ENCODE results near the gene TMEM242. TPM values are rescaled to one million over a fixed set of nuclear protein-coding genes. Genes with fewer than 3 reads are reported as not detected.
"Not testable (repeated sequence)": the region's sequence is repeated elsewhere in the genome, so short reads cannot be mapped to it uniquely, and the experiment has no call there.

TMEM242 gene
- total and polyA plus RNA-seq, 2 of the 8 experiments (the other 6 are each of a cell fraction or from before 2014, with no cell fraction given): 2.4 to 9.0 TPM

- not testable (repeated sequence) for H3K4me3 ChIP-seq (ENCODE audit: extremely low read depth in 1 of 4, insufficient read depth in 2 of 4, low read depth in 3 of 4, low read length in 4 of 4)
These were observed 12.6 kb downstream of the TMEM242 start for GRCh38 chr6:157310693-157311092.

More at GRCh38 chr6:157310693-157311092, 12.6 kb downstream of the TMEM242 start:
- H3K27ac ChIP-seq (ENCODE audit: low read depth, low read length); CTCF ChIA-PET (ENCODE audit: partially characterized antibody); H2BK12ac ChIP-seq (ENCODE audit: low read depth, low read length); H2BK120ac ChIP-seq (replicated peaks; ENCODE audit: low read depth, low read length); H4K8ac ChIP-seq (ENCODE audit: extremely low read depth, insufficient read depth, low read length); H4K91ac ChIP-seq (replicated peaks; ENCODE audit: insufficient read length, low read length); POLR2A ChIA-PET (ENCODE audit: partially characterized antibody); H4K20me1 ChIP-seq (replicated peaks in 1 of 2; ENCODE audit: control insufficient read depth in 1 of 2, insufficient read depth in 2 of 2, low read length in 2 of 2); H3K9me3 ChIP-seq (ENCODE audit: insufficient read depth in 2 of 2, low read depth in 1 of 2, low read length in 1 of 2); H3K23me2 ChIP-seq (ENCODE audit: low read depth, low read length); H2BK20ac ChIP-seq (ENCODE audit: low read length); H3K27me3 ChIP-seq (replicated peaks in 1 of 4; ENCODE audit: control insufficient read depth in 3 of 4, extremely low read depth in 1 of 4, insufficient read depth in 3 of 4, low read length in 3 of 4); H3K79me1 ChIP-seq (ENCODE audit: low read depth, low read length); H2BK15ac ChIP-seq (ENCODE audit: low read length); H3K4ac ChIP-seq (replicated peaks; ENCODE audit: insufficient read length, low read depth, low read length); H3K14ac ChIP-seq (ENCODE audit: insufficient read length); H2BK5ac ChIP-seq (ENCODE audit: low read depth, low read length); H3K4me1 ChIP-seq (replicated peaks in 1 of 4; ENCODE audit: control insufficient read depth in 3 of 4, insufficient read depth in 4 of 4, low read length in 3 of 4); DNase-seq (ENCODE audit: low read depth in 1 of 2, low spot score in 2 of 2); H4K5ac ChIP-seq (ENCODE audit: insufficient read length, low read depth, low read length); H3K9ac ChIP-seq (replicated peaks in 1 of 4; ENCODE audit: extremely low read depth in 1 of 4, low read depth in 3 of 4, low read length in 3 of 4); FAIRE-seq; H3K4me2 ChIP-seq (ENCODE audit: insufficient read depth in 1 of 2, low read depth in 2 of 2, low read length in 2 of 2); H2AK5ac ChIP-seq (ENCODE audit: low read depth, low read length); H3K79me2 ChIP-seq (ENCODE audit: control insufficient read depth in 1 of 2, insufficient read depth in 2 of 2, low read length in 2 of 2); H3K56ac ChIP-seq (replicated peaks; ENCODE audit: insufficient read length, low read depth, low read length); H2AFZ ChIP-seq (ENCODE audit: low read length); H3K23ac ChIP-seq (ENCODE audit: insufficient read length); H3K18ac ChIP-seq (ENCODE audit: extremely low read depth, low read length): not testable (repeated sequence)
- WGBS, 2 experiments (ENCODE audit: extremely low coverage in 1 of 2, insufficient coverage in 1 of 2, insufficient read length in 1 of 2, insufficient replicate concordance in 2 of 2, low coverage in 1 of 2, low lambda C conversion rate in 2 of 2, missing lambda C conversion rate in 1 of 2): 76% methylated on average over 5 of the region's 5 CpGs; no CpG with 5 or more reads in 1 of the 2 experiments
- peaks cover 8 to 20% (median 17%) of the 10 kb centered on the region in 4 experiments for H3K36me3 ChIP-seq (ENCODE audit: control insufficient read depth in 2 of 4, insufficient read depth in 4 of 4, low read length in 3 of 4)

Data from H1 (cell line).